NCI-H1694 treated with DMSO at 0.1 percent for 48 hours (cell line): ENCODE data around the gene MSH3.
"Not testable (repeated sequence)": the region's sequence is repeated elsewhere in the genome, so short reads cannot be mapped to it uniquely, and the experiment has no call there.

Experiments used
- DNase-seq: peaks from one replicate; lab custom pipeline; 2025; lab: John Stamatoyannopoulos, UW

Gene MSH3

GRCh38 chr5:80755626-80756025, 101.2 kb downstream of the MSH3 start:
- DNase-seq: no peak

GRCh38 chr5:80756292-80756691, 101.8 kb downstream of the MSH3 start:
- no peak for DNase-seq

DNA sequence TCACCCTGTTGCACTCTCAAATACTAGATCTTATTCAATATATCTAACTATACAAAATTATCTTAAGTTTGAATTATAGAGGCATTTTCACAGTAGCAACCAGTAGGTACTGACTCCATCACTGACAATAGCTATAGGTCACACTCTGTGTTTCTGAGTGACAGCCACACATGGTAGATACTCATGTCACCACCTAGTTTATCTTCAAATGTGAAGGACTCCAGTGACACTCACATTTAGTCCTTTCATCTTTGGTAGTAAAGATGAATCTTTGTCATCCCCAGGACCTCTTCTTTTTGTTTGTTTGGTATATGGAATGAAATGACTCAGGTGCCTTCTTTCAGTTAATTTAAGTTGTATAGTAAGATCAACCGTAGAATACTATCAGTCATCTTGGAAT, 102.8 kb downstream of the MSH3 start:
- no peak for DNase-seq

GRCh38 chr5:80759866-80760577, 105.6 kb downstream of the MSH3 start:
- no peak for DNase-seq

DNA sequence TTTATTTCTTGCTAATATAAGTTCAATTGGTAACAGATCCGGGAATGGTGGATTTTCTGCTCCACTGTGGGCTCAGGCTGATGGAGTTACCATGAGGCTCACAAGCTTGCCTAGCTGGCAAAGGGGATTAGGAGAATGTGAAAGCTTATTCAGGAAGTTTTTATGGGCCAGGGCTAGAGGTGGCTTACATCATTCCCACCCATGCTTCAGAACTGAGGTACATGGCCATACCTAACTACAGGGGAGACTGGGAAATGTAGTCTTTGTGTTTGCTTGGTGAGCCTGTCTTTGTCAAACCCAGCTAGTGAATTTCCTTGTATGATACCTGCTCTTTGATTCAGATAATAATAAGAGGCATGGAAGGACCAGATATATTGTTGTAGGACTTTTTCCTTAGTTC, 106.2 kb downstream of the MSH3 start:
- DNase-seq: no peak

DNA sequence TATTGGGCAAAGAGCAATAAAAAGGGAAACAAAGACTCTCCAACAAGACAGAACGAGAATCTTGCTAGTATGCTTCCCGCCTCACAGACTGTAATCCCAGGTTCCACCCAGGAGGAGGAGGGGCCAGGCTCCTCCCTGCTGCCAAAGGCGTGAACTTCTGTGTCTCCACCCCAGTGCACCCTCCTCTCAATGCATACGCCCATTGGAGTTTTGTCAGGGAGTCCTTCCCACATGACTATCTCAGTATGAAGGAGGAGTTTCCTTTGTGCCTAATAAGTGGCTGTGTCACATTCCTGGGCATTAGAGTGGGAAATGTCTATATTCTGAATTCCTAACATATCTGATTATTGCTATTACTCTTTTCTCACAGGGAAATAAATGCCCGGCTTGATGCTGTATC, 106.7 kb downstream of the MSH3 start:
- DNase-seq: no peak

GRCh38 chr5:80761966-80762365, 107.5 kb downstream of the MSH3 start:
- no peak for DNase-seq

GRCh38 chr5:80762573-80762972, 108.1 kb downstream of the MSH3 start:
- no peak for DNase-seq

DNA sequence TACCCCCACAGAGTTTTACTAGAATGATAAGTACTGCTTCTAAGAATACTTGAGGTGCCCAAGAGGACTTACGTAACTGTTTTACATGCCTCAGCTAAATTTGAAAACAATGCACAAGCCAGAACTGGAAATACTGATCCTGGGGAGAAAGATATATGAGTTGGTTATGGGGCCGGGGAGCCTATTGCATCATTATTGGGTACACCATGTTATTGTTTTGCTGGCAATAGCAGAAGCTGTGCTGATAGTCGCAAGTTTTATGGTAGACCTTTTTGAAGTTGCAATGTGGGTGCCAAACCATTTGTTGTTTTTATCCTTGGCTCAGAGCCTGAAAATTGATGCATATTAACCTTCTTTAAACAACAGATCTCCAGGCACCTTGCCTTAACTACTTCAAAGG, 108.8 kb downstream of the MSH3 start:
- no peak for DNase-seq

- no peak for DNase-seq
Observed at GRCh38 chr5:80763873-80764647, 109.6 kb downstream of the MSH3 start.

DNA sequence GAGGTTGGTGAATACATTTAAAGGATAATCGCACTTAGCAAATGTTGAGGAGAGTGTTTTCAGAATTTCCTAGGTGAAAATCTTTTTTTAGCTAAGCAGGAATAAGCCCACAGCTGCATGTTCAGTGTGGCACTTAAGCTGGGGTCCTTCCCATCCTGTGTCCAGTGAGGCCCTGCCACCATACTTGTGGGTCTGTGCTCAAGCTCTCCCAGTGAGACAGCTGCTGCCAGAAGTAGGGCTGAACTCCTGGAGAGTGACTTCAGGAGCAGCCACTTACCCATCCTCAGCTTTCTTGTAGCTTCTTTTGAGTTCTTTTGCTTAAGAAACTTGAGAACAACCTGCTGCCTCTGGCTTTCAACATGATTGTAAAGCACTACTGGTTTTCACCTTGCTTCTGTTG, 110.3 kb downstream of the MSH3 start:
- DNase-seq: no peak

GRCh38 chr5:80777347-80778287, 123.2 kb downstream of the MSH3 start:
- DNase-seq: no peak

DNA sequence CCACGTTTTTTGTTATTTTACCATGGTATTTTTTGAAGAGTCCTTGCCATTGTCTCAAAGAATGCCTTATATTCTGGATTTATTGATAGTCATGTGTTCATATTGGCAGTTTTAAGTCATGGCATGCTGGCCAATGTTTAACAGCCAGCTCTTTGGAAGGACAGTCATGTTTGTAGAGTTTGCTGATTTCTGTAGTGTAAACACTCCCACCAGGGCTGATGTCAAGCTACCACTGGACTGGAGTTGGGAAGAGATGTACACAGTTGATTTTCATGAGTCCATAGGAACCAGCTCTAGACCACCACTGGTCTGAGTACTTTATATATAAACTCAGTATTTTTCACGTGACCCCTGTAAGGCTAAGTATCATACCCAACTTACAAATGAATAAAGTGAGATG, 125.6 kb downstream of the MSH3 start:
- DNase-seq: no peak

- DNase-seq: no peak
Observed at GRCh38 chr5:80780761-80781285, 126.4 kb downstream of the MSH3 start.

DNA sequence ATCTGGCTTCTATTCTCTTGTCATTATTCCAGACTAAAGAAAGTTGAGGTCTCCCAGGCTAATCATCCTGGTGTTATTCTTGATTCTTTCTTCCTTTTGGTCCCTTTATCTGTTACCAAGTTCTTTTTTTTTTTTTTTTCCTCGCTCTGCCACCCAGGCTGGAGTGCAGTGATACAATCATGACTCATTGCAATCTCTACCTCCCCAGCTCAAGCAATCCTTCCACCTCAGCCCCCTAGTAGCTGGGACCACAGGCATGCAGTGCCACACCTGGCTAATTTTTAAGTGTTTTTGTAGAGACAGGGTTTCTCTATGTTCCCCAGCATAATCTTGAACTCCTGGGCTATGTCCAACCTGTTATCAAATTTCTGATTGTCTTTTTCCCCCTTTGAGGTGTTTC, 126.9 kb downstream of the MSH3 start:
- DNase-seq: no peak

DNA sequence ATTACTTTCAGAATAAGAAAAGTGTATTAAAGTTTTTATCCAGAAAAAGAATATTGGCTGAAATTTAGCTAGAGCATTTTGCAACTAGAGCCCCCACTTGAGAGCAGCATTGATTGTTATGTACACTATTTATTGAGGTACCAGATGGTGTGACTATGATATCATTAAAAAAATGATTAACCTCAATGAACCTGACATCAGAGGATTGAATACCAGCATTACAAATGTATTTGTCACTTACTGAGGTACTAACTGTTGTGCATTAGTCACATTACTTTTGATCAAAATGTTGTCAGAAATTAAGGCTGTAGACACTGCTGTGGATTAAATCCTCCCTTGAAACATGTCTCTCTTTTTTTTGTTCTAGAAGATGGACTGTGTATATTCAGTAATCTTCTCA, 128.2 kb downstream of the MSH3 start:
- no peak for DNase-seq

DNA sequence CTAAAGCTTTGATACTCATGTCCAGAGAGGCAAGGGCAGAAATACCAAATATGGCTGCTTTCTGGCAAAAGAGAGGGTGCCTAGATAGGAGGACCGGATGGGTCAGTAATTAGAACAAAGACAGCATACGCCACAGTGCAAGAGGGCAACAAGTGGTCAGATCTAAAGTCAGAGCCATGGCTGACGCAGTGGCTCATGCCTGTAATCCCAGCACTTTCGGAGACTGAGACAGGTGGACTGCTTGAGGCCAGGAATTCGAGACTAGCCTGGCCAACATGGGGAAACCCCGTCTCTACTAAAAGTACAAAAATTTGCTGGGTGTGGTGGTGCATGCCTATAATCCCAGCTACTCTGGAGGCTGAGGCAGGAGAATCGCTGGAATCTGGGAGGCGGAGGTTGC, 129.3 kb downstream of the MSH3 start:
- DNase-seq: not testable (repeated sequence)

DNA sequence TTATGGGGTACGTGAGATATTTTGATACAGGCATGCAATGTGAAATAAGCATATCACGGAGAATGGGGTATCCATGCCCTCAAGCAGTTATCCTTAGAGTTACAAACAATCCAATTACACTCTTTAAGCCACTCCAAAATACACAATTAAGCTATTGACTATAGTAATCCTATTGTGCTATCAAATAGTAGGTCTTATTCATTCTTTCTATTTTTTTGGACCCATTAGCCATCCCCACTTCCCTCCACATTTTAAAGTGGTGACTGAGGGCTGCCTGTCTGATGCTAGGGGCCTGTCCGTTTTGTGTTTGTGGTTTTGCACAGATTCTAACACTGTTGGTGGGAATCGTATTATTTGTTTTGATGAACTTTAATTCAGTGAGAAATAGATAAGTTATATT, 130.0 kb downstream of the MSH3 start:
- DNase-seq: no peak

DNA sequence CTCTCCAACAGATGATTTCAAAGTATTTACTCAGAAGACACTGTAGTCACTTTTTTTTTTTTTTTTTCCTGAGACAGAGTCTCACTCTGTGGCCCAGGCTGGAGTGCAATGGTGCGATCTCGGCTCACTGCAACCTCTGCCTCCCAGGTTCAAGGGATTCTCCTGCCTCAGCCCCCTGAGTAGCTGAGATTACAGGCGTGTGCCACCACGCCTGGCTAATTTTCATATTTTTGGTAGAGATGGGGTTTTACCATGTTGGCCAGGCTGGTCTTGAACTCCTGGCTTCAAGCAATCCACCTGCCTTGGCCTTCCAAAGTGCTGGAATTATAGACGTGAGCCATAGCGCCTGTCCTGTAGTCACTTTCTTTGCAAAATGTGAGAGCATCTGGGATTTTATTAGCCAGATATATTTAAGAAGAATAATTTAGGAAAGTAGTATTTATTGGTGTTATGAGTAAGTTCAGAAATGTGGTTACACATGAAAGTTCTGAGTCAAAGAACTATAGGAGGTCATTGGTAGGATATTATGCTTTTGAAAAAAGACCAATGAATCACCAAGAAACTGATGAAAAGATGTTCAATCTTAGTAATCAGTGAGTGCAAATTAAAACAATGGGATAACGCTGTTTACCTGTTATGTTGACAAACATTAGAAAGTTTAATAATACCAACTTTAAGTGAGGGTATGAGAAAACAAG, 135.0 kb downstream of the MSH3 start:
- DNase-seq: not testable (repeated sequence)

DNA sequence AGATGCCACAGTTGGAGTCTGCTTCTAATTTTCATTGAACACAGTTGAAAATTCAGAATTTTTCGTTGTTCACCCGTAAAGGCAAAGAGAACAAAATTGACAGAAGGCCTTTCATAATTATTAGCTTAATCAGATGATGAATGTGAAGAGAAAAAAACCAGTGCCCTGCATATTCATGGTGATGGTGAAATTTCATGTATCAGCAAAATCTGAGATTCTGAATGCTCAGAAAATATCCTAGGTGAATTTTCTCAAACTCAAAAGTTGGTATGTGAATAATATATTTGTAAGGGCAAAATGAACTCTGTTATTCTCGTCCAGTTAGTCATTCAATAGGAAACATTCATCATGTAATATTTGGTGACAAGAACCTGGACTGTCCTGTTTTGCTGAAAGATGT, 136.2 kb downstream of the MSH3 start:
- DNase-seq: no peak

GRCh38 chr5:80793354-80793753, 138.9 kb downstream of the MSH3 start:
- no peak for DNase-seq

GRCh38 chr5:80796846-80797245, 142.4 kb downstream of the MSH3 start:
- DNase-seq: no peak
